ENCODE measurements around the gene ACSM2B. TPM values are rescaled to one million over a fixed set of nuclear protein-coding genes. Genes with fewer than 3 reads are reported as not detected.

ACSM2B gene
- total and polyA plus RNA-seq, 2 donors (not counting 3 experiments of a cell fraction or from before 2014, with no cell fraction given), result 0.07 TPM; not detected in 1

Small RNA genes within 50 kb of the gene (small RNA-seq; reads per million reads assigned to genes)
- gene AC141273.3 (ENCODE audit: insufficient read depth, insufficient read length, low read depth, low replicate concordance), result not detected

Other genes with a start within 250 kb of the ACSM2B start
- not detected in 2 replicates for gene GP2, start 248.9 kb downstream of the ACSM2B start, total RNA-seq
- not detected in 2 replicates for gene GP2, start 248.9 kb downstream of the ACSM2B start, polyA plus RNA-seq
- not detected in 2 replicates for gene UMOD, start 223.7 kb downstream of the ACSM2B start, total RNA-seq
- gene UMOD, start 223.7 kb downstream of the ACSM2B start, polyA plus RNA-seq, result not detected in 2 replicates
- not detected in 2 replicates for gene PDILT, start 171.6 kb downstream of the ACSM2B start, total RNA-seq
- gene PDILT, start 171.6 kb downstream of the ACSM2B start, polyA plus RNA-seq, result not detected in 2 replicates
- gene ACSM5, start 166.8 kb downstream of the ACSM2B start, total RNA-seq, result not detected in 2 replicates
- gene ACSM5, start 166.8 kb downstream of the ACSM2B start, polyA plus RNA-seq, result 0.06 TPM in 2 replicates
- not detected in 2 replicates for gene ACSM2A, start 124.8 kb downstream of the ACSM2B start, total RNA-seq
- 0.03 TPM in 1 of 2 replicates, not detected in the other for gene ACSM2A, start 124.8 kb downstream of the ACSM2B start, polyA plus RNA-seq
- 0.18 TPM in 1 of 2 replicates, not detected in the other for gene ACSM1, start 121.3 kb upstream of the ACSM2B start, total RNA-seq
- 0.10 and 0.12 TPM in 2 replicates for gene ACSM1, start 121.3 kb upstream of the ACSM2B start, polyA plus RNA-seq
- gene THUMPD1, start 165.5 kb upstream of the ACSM2B start, total RNA-seq, result 29.0 and 30.7 TPM in 2 replicates
- gene THUMPD1, start 165.5 kb upstream of the ACSM2B start, polyA plus RNA-seq, result 27.9 and 36.9 TPM in 2 replicates
- gene ACSM3, start 187.6 kb upstream of the ACSM2B start, total RNA-seq, result 10.2 and 37.3 TPM in 2 replicates
- 23.7 and 33.2 TPM in 2 replicates for gene ACSM3, start 187.6 kb upstream of the ACSM2B start, polyA plus RNA-seq
- gene ERI2, start 230.1 kb upstream of the ACSM2B start, total RNA-seq, result 8.9 and 9.3 TPM in 2 replicates
- 6.6 and 16.1 TPM in 2 replicates for gene ERI2, start 230.1 kb upstream of the ACSM2B start, polyA plus RNA-seq
- gene REXO5, start 230.2 kb upstream of the ACSM2B start, total RNA-seq, result 7.4 and 11.5 TPM in 2 replicates
- 2.1 and 2.3 TPM in 2 replicates for gene REXO5, start 230.2 kb upstream of the ACSM2B start, polyA plus RNA-seq